Measurements from ENCODE around the gene HAO1. TPM values are rescaled to one million over a fixed set of nuclear protein-coding genes. Genes with fewer than 3 reads are reported as not detected.
"Not testable (repeated sequence)": the region's sequence is repeated elsewhere in the genome, so short reads cannot be mapped to it uniquely, and the experiment has no call there.

Gene HAO1
- polyA plus RNA-seq, 3 donors = 0.09 TPM; not detected in 2

DNA sequence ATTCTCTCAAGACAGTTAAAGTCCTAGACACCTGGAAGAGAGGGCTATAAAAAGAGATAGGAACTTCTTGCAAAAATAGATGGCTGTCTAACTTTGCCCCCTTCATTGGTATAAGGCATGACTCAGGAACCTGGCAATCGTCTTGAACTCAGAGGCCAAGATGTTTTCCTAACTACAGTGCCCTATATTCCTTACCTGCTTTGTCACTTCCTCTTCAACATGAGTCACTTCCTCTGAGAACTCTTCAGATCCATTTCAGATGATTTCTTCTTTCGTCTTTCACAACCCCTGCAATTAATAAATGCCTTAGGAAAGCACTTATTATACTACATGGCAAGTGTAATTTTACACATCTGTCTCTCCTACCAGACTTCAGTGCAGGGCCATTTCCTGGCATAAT lies 83.5 kb downstream of the HAO1 start:
- no peak for DNase-seq

DNA sequence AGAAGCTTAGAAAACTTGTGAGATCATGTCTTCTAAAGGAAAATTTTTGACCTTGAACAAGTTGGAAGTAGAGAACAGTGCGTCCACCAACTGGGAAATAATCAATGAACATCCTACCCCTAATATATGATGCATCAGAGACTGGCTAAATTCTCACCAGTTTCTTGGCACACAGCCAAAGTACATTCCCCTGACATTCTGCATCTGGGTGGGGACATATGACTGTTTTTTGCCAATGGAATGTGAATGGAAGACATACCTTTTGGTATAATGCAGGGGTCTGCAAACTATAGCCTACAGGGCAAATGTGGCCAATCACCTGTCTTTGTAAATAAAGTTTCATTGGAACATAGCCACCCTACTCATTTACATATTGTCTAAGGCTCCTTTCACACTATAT lies 84.7 kb downstream of the HAO1 start:
- DNase-seq = no peak

DNA sequence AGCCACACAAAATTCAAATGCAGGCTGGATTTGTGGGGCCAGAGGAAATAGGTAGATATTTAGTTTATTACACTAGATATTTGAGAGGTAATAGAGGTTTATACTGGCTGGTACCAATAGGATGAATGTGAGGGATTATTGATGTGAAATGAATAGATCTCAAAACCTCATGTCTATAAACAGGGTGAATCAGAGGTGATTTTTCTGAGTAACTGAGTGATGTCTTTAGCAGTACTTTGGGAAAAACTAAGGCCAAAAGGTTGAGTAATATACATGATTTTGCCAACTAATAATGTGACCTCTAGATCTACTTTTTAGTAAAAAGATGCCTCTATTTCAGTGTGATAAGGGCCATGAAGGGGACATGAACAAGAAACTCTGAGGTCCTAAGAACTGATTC lies 86.8 kb downstream of the HAO1 start:
- DNase-seq = no peak

DNA sequence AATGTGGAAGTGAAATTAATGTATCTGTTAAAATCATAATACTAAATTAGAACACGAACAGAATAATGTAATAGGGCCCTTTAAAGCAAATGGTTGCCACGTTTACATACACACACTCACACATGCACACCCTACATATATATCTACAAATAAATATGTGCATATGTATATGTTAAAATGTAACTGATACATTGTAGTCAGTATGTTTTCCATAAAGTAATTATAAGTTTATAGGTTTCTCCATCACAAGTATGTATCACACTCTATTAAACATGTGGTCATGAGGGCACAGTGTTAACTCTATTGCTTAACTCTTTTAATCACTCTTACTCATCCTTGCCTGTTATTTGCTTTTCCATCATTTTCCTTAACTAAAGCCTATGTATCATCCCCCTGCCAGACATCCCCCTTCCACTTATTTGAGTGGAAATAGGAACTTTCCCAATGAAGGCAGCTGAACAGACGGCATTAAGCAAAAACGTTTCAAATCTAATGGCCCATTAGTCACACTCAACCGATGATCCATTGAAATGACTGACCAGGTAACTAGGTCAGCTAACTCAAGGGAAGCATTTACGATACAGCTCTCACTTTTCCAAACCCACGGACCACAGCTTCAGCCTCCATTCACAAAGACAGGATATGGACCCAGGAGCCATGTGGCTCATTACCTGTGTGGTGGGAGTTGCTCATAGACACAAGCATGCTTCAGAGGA lies 89.3 kb downstream of the HAO1 start:
- peak; percentile 21 for DNase-seq

DNA sequence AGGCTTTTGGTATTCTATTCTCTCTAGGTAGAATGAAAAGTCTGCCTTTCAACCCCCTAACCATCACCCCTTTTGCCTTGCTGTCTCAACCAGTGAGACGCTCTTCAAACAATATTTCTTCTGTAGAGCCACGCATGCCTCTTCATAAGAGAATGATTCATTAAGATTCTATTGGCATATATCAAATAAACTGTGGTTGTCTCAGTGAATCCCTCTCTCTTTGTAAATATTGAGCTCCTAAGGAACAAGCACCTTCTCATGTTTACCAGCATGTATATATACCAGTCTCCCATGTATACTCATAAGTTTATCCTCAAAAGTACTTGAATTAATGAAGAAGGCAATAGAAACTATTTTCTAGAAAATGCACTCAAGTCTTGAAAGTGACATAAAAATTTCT lies 90.6 kb downstream of the HAO1 start:
- no peak for DNase-seq

DNA sequence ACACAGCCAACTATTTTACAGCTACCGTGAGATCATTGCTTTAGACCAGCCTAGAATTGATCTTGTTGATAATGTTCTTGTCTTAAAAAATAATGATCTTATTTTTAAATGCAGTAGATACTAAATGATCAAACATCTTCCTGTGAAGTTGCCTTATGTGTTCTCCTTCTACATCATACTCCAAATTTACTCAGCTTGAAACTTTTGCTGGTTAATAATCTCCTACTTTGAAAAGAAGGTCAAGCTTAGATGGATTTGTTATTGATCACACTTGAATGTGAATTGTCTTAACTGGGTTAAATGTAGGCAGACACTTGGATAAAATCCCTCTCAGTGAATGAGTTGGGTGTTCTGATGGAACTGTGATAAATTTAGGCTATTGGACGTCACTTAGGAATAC lies 91.9 kb downstream of the HAO1 start:
- no peak for DNase-seq

DNA sequence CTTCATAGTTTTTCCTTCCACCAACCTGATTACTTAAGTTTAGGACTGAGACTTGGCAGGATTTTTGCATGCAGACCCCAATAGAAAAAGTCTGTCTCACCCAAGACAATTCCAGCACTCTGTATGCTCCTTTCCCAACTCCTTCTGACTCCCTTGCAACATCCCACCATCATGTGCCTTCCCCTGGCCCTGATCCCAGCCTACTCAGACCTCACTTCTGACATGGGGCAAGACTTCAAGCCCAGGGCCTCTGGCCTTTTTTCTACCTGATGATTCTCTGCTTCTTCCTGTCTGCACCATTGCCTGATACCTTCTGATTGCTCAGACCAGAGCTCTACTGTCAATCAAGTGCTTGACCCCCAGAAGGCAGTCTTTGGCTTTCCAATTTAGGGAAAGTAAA lies 96.6 kb downstream of the HAO1 start:
- DNase-seq = no peak

DNA sequence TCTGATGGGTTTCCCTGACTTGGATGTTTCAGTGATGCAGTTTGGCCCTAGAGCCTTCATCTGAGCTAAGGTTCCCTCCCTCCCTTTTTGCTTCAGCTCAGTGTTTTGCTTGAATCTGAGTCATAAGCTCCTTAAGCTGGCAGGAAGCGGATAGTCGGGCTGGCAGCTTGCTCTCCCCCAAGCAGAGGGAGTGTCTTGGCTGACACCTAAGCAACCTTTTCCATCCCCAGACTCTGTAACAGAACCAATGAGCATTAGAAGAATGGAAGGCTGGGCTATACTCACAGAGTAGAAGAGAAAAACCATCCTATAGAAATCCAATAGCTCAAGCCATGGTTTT lies 98.3 kb downstream of the HAO1 start:
- no peak for DNase-seq

DNA sequence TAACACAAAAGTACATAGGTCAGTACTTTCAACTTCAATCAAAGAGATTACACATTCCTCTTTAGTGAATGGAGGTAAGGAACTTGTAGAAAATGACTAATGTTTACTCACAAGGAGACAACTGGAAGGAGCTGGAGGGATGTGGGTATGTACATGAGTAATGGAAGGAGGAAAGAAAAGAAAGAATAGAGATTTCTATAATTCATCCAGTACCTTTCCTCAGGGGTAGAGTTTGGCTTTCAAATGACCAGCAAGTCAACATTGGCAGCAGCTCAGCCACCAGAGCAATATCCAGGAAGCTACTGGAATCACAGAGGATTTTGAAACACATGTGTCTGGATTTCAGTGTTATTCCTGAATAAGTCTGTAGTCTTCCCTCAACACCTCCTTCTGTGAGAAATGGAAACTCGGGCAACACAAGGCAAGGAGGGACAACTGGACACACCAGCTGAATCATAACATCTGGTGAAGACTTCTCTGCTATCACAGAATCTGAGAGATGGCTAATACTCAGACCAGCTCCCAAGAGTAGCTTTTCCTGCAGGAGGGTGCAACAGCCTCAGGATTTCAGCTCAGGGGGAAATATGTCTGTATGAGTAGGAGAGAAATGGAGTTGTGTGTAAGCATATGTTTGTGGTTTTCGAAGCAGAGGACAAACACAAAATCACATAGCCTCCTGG lies 98.8 kb downstream of the HAO1 start:
- no peak for DNase-seq

DNA sequence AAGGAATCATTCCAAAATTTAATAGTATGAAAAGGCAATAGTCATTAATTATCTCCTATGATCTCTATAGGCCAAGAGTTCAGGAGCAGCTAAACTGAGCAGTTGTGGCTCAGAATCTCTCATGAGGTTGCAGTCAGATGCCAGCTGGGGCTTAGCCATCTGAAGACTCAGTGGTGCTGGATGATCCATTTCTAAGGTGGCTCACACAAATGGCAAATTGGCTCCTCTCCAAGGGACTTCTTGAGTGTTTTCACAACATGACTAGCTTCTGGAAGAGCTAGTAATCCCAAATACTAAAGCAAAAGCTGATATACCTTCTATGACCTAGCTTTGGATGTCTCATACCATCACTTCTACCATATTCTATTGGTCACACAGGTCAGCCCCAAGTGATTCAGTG lies 104.2 kb downstream of the HAO1 start:
- DNase-seq = no peak

DNA sequence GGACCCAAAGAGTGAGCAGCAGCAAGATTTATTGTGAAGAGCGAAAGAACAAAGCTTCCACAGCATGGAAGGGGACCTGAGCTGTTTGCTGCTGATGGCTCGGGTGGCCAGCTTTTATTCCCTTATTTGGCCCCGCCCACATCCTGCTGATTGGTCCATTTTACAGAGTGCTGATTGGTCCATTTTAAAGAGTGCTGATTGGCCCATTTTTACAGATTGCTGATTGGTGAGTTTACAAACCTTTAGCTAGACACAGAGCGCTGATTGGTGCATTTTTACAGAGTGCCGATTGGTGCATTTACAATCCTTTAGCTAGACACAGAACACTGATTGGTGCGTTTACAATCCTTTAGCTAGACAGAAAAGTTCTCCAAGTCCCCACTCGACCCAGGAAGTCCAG lies 105.8 kb downstream of the HAO1 start:
- not testable (repeated sequence) for DNase-seq

Other genes with a start within 250 kb of the HAO1 start
- 10 to 100 TPM; 51.2 to 64.3 (median 60.3) TPM for gene TMX4, start 79.3 kb upstream of the HAO1 start, polyA plus RNA-seq (ENCODE audit: insufficient read length in 3 of 3)
- gene PLCB1, start 191.8 kb upstream of the HAO1 start, polyA plus RNA-seq (ENCODE audit: insufficient read length in 3 of 3) = 10 to 100 TPM; 35.7 to 37.7 (median 36.9) TPM